ENCODE data around the gene PI3.

GRCh38 chr20:45209924-45210323 lies 35.2 kb downstream of the PI3 start:
- TF ChIP-seq EZH2 (IDR thresholded peaks at IDR 0.05; ENCODE audit: borderline replicate concordance), result no peak
- no peak for TF ChIP-seq EZH2phosphoT487 (IDR thresholded peaks at IDR 0.05; ENCODE audit: low read depth, severe bottlenecking, unreplicated experiment)
